HepG2 (cell line): ENCODE results near the gene GPR179. TPM values are rescaled to one million over a fixed set of nuclear protein-coding genes. Genes with fewer than 3 reads are reported as not detected.

Experiments
- AHR ChIP-seq: IDR thresholded peaks from 2 replicates; pipeline ENCODE4 v1.6.1; 2018; ENCODE audit warnings: missing genetic modification reagents, missing compliant biosample characterization
- AKAP8 ChIP-seq: sonication (generic); formaldehyde crosslinking; IDR thresholded peaks from 2 replicates; pipeline ENCODE4 v1.5.1; 2020; ENCODE audit warnings: mild to moderate bottlenecking, missing genetic modification reagents
- EZH2 ChIP-seq: conservative IDR thresholded peaks from 2 replicates; pipeline ENCODE4 v1.6.1; 2012; ENCODE audit warnings: mild to moderate bottlenecking, low read depth, low read length, moderate library complexity
- GABPB1 ChIP-seq: IDR thresholded peaks from 2 replicates; pipeline ENCODE4 v1.6.1; 2016; ENCODE audit warnings: mild to moderate bottlenecking, missing genetic modification reagents, moderate library complexity, missing compliant biosample characterization
- GATAD2A ChIP-seq: IDR thresholded peaks from 2 replicates; pipeline ENCODE4 v1.6.1; 2016
- JUN ChIP-seq: sonication (generic); formaldehyde crosslinking; IDR thresholded peaks from 2 replicates; pipeline ENCODE4 v1.4.0; 2020; ENCODE audit warnings: mild to moderate bottlenecking, missing genetic modification reagents
- LBX2 ChIP-seq: sonication (generic); formaldehyde crosslinking; IDR thresholded peaks from 2 replicates; pipeline ENCODE4 v1.5.0; 2020; ENCODE audit warnings: missing genetic modification reagents, mild to moderate bottlenecking, borderline replicate concordance
- NAIF1 ChIP-seq: sonication (generic); formaldehyde crosslinking; IDR thresholded peaks from 2 replicates; pipeline ENCODE4 v1.5.0; 2020; ENCODE audit warnings: mild to moderate bottlenecking, missing genetic modification reagents, borderline replicate concordance
- NR2C2 ChIP-seq: sonication (generic); formaldehyde crosslinking; IDR thresholded peaks from 2 replicates; pipeline ENCODE4 v1.4.0; 2020; ENCODE audit warnings: missing genetic modification reagents, mild to moderate bottlenecking, moderate library complexity, borderline replicate concordance
- RBAK ChIP-seq: sonication (generic); formaldehyde crosslinking; IDR thresholded peaks from 2 replicates; pipeline ENCODE4 v1.5.1; 2020; ENCODE audit warnings: mild to moderate bottlenecking, missing genetic modification reagents
- REXO4 ChIP-seq: sonication (generic); formaldehyde crosslinking; IDR thresholded peaks from 2 replicates; pipeline ENCODE4 v1.8.0; 2022; ENCODE audit warnings: missing genetic modification reagents, mild to moderate bottlenecking, borderline replicate concordance
- RXRB ChIP-seq: IDR thresholded peaks from 2 replicates; pipeline ENCODE4 v1.6.1; 2016; ENCODE audit warnings: borderline replicate concordance, missing genetic modification reagents, missing compliant biosample characterization
- SAP130 ChIP-seq: IDR thresholded peaks from 2 replicates; pipeline ENCODE4 v1.6.1; 2016; ENCODE audit warnings: low read depth
- SATB2 ChIP-seq: sonication (generic); formaldehyde crosslinking; IDR thresholded peaks from 2 replicates; pipeline ENCODE4 v1.5.0; 2020; ENCODE audit warnings: missing genetic modification reagents
- SOX5 ChIP-seq: IDR thresholded peaks from 2 replicates; pipeline ENCODE4 v1.6.1; 2016; ENCODE audit warnings: borderline replicate concordance
- ZFP36L1 ChIP-seq: sonication (generic); formaldehyde crosslinking; IDR thresholded peaks from 2 replicates; pipeline ENCODE4 v1.8.0; 2022; ENCODE audit warnings: mild to moderate bottlenecking, missing genetic modification reagents, moderate library complexity
- ZFP82 ChIP-seq: sonication (generic); formaldehyde crosslinking; IDR thresholded peaks from 2 replicates; pipeline ENCODE4 v1.5.1; 2020; ENCODE audit warnings: mild to moderate bottlenecking, missing genetic modification reagents, borderline replicate concordance
- ZFP90 ChIP-seq: sonication (generic); formaldehyde crosslinking; IDR thresholded peaks from 2 replicates; pipeline ENCODE4 v1.8.0; 2022; ENCODE audit warnings: missing genetic modification reagents, mild to moderate bottlenecking, inconsistent platforms, borderline replicate concordance
- ZFY ChIP-seq: sonication (generic); formaldehyde crosslinking; IDR thresholded peaks from 2 replicates; pipeline ENCODE4 v1.4.0; 2020; ENCODE audit warnings: missing genetic modification reagents
- ZNF136 ChIP-seq: sonication (generic); formaldehyde crosslinking; IDR thresholded peaks from 2 replicates; pipeline ENCODE4 v1.8.1; 2022; ENCODE audit warnings: low read depth, mild to moderate bottlenecking, moderate library complexity, missing genetic modification reagents
- ZNF17 ChIP-seq: sonication (generic); formaldehyde crosslinking; IDR thresholded peaks from 2 replicates; pipeline ENCODE4 v1.5.0; 2020; ENCODE audit warnings: mild to moderate bottlenecking, missing genetic modification reagents
- ZNF598 ChIP-seq: sonication (generic); formaldehyde crosslinking; IDR thresholded peaks from 2 replicates; pipeline ENCODE4 v1.5.1; 2020; ENCODE audit warnings: mild to moderate bottlenecking, missing genetic modification reagents, borderline replicate concordance
- ZNF605 ChIP-seq: sonication (generic); formaldehyde crosslinking; IDR thresholded peaks from 2 replicates; pipeline ENCODE4 v1.8.0; 2022; ENCODE audit warnings: mild to moderate bottlenecking, missing genetic modification reagents
- ZSCAN31 ChIP-seq: sonication (generic); formaldehyde crosslinking; IDR thresholded peaks from 2 replicates; pipeline ENCODE4 v1.5.0; 2020; ENCODE audit warnings: low read depth, mild to moderate bottlenecking, missing genetic modification reagents
- polyA plus RNA-seq, 8 experiments: library from polyadenylated mRNA; depleted of rRNA in 3 of 8; stranded (reverse) in 7 of 8; unstranded in 1 of 8; fragments of >200 nt; fragmentation: Illumina TruSeq in 4 of 8; extraction: Trizol in 4 of 8; gene quantifications; 2 replicates each; pipeline versions ENCODE4 v1.2.1 to v1.2.3, GENCODE V29; 2011 to 2016; ENCODE audit warnings: low read depth in 4 of 8, missing spikeins in 1 of 8, mixed read lengths in 1 of 8; ENCODE audit not compliant: insufficient read depth in 1 of 8
- total RNA-seq, 5 experiments: library from RNA; depleted of rRNA; stranded (reverse); fragments of >200 nt; fragmentation: Illumina TruSeq; extraction: Trizol; gene quantifications; 2 replicates each; pipeline ENCODE4 v1.2.3, GENCODE V29; 2016; ENCODE audit warnings: low read depth in 1 of 5
- TF ChIP-seq, protein P1 (sequence below): IDR thresholded peaks from 2 replicates; pipeline ENCODE4 v1.6.1; 2018; ENCODE audit warnings: missing genetic modification reagents
- TF ChIP-seq, protein P2 (sequence below): sonication (generic); formaldehyde crosslinking; IDR thresholded peaks from 2 replicates; pipeline ENCODE4 v1.4.0; 2020; ENCODE audit warnings: missing genetic modification reagents
- TF ChIP-seq, protein P3 (sequence below): sonication (generic); formaldehyde crosslinking; IDR thresholded peaks from 2 replicates; pipeline ENCODE4 v1.4.0; 2020; ENCODE audit warnings: missing genetic modification reagents

Gene GPR179
- total and polyA plus RNA-seq, 2 of the 13 experiments (the other 11 are each of a cell fraction or from before 2014, with no cell fraction given), result 0.03 TPM; not detected in 1

DNA sequence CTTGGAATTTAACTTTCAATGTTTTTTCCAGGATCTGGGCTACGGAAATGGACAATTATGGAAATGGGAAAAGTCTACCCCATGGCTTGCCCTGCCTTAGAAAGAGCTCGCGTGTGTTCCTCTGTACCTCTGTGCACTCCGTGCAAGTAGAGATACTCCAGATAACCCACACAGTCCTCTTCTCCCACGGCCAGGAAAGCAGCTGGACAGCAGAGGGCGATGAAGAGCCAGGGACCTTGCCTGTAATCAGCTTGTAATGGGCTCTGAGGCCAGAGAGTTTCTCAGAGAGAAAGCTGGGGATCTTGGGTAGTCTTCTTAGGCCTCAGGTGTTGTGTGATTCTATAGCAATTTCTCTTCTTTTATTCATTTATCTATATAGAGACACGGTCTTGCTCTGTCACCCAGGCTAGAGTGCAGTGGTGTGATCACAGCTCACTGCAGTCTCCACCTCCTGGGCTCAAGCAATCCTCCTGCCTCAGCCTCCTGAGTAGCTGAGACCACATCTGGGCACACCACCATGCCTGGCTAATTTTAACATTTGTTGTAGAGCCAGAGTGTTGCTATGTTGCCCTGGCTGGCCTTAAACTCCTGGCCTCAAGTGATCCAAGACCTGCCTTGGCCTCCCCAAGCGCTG is 5.5 kb upstream of the GPR179 start (continued):
- TF ChIP-seq, protein P1, sequence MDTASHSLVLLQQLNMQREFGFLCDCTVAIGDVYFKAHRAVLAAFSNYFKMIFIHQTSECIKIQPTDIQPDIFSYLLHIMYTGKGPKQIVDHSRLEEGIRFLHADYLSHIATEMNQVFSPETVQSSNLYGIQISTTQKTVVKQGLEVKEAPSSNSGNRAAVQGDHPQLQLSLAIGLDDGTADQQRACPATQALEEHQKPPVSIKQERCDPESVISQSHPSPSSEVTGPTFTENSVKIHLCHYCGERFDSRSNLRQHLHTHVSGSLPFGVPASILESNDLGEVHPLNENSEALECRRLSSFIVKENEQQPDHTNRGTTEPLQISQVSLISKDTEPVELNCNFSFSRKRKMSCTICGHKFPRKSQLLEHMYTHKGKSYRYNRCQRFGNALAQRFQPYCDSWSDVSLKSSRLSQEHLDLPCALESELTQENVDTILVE (CRISPR knock-in tag), result peak; percentile 73; the same call in 1 of the 2 replicates
- TF ChIP-seq RXRB (CRISPR knock-in tag) (peak; percentile 58), REXO4 (CRISPR knock-in tag) (no peak), RBAK (CRISPR knock-in tag) (no peak), GATAD2A (CRISPR knock-in tag) (peak; percentile 73), LBX2 (CRISPR knock-in tag) (no peak), AKAP8 (CRISPR knock-in tag) (no peak), ZSCAN31 (CRISPR knock-in tag) (no peak), NAIF1 (no peak), SATB2 (no peak), ZNF17 (CRISPR knock-in tag) (no peak), ZFY (CRISPR knock-in tag) (peak; percentile 21; the same call in 1 of the 2 replicates), ZFP90 (CRISPR knock-in tag) (no peak), GABPB1 (peak; percentile 28; the same call in 1 of the 2 replicates), ZNF598 (CRISPR knock-in tag) (no peak), JUN (CRISPR knock-in tag) (no peak), NR2C2 (no peak), AHR (CRISPR knock-in tag) (0 out of 2 replicates have a peak, but pooled peaks have one; percentile 41), ZNF605 (CRISPR knock-in tag) (peak; percentile 48; the same call in 1 of the 2 replicates), SAP130 (CRISPR knock-in tag) (peak; percentile 62), ZFP82 (no peak), EZH2 (no peak), SOX5 (CRISPR knock-in tag) (peak; percentile 28; the same call in 1 of the 2 replicates), ZNF136 (CRISPR knock-in tag) (no peak), ZFP36L1 (CRISPR knock-in tag) (no peak)
- TF ChIP-seq, protein P2, sequence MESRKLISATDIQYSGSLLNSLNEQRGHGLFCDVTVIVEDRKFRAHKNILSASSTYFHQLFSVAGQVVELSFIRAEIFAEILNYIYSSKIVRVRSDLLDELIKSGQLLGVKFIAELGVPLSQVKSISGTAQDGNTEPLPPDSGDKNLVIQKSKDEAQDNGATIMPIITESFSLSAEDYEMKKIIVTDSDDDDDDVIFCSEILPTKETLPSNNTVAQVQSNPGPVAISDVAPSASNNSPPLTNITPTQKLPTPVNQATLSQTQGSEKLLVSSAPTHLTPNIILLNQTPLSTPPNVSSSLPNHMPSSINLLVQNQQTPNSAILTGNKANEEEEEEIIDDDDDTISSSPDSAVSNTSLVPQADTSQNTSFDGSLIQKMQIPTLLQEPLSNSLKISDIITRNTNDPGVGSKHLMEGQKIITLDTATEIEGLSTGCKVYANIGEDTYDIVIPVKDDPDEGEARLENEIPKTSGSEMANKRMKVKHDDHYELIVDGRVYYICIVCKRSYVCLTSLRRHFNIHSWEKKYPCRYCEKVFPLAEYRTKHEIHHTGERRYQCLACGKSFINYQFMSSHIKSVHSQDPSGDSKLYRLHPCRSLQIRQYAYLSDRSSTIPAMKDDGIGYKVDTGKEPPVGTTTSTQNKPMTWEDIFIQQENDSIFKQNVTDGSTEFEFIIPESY (CRISPR knock-in tag), result 0 out of 2 replicates have a peak, but pooled peaks have one; percentile 15
- TF ChIP-seq, protein P3, sequence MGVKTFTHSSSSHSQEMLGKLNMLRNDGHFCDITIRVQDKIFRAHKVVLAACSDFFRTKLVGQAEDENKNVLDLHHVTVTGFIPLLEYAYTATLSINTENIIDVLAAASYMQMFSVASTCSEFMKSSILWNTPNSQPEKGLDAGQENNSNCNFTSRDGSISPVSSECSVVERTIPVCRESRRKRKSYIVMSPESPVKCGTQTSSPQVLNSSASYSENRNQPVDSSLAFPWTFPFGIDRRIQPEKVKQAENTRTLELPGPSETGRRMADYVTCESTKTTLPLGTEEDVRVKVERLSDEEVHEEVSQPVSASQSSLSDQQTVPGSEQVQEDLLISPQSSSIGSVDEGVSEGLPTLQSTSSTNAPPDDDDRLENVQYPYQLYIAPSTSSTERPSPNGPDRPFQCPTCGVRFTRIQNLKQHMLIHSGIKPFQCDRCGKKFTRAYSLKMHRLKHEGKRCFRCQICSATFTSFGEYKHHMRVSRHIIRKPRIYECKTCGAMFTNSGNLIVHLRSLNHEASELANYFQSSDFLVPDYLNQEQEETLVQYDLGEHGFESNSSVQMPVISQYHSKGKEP (CRISPR knock-in tag), result 0 out of 2 replicates have a peak, but pooled peaks have one; percentile 53
